ENCODE data around the gene TP53BP2. TPM values are rescaled to one million over a fixed set of nuclear protein-coding genes. Genes with fewer than 3 reads are reported as not detected.

TP53BP2 gene
- total RNA-seq, 1 experiment from 2014 or later, result 38.2 TPM

DNA sequence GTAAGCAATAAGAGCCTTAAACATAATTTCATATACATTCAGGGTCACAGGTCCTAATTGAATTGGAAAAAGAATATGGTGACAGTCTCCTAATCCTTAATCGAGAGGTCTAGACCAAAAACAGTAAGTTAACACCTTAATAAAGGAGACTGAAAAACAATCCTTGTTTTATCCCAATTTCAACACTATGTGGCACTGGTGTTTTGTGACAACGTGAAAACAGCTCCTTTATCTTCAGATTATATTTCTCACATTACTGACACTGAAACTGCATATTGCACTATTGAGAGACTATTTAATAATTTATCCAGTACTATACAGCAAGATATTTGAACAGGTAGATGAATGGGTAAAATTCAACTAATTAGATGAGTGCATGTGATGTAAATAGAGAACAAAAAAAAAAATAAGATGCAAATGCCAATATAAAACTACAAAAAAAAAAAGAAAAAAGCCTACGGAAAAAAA, 34.1 kb downstream of the TP53BP2 start:
- TF ChIP-seq ELF1 (IDR thresholded peaks at IDR 0.05; ENCODE audit: borderline replicate concordance, low read depth) (no peak), POLR2AphosphoS5 (IDR thresholded peaks at IDR 0.05; ENCODE audit: low read depth, low read length) (no peak), RAD21 (IDR thresholded peaks at IDR 0.05; ENCODE audit: low read depth) (peak; percentile 84)
- TF ChIP-seq, protein P1, sequence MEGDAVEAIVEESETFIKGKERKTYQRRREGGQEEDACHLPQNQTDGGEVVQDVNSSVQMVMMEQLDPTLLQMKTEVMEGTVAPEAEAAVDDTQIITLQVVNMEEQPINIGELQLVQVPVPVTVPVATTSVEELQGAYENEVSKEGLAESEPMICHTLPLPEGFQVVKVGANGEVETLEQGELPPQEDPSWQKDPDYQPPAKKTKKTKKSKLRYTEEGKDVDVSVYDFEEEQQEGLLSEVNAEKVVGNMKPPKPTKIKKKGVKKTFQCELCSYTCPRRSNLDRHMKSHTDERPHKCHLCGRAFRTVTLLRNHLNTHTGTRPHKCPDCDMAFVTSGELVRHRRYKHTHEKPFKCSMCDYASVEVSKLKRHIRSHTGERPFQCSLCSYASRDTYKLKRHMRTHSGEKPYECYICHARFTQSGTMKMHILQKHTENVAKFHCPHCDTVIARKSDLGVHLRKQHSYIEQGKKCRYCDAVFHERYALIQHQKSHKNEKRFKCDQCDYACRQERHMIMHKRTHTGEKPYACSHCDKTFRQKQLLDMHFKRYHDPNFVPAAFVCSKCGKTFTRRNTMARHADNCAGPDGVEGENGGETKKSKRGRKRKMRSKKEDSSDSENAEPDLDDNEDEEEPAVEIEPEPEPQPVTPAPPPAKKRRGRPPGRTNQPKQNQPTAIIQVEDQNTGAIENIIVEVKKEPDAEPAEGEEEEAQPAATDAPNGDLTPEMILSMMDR (IDR thresholded peaks at IDR 0.05 in 2 of 3, conservative IDR thresholded peaks at IDR 0.05 in 1 of 3; ENCODE audit: borderline replicate concordance in 1 of 3, insufficient read depth in 1 of 3, low read depth in 2 of 3, low read length in 2 of 3), result peak; percentile 31 to 70 (median 58); a peak in 5 of 6 replicates
- H3K4me3 ChIP-seq (replicated peaks in 1 of 2; ENCODE audit: low read depth in 1 of 2, low read length in 2 of 2), result no peak overlapping the region
- no TSS peak for BruUV-seq (replicated peaks)
- no peaks in the 10 kb centered on the region for H3K9me2 ChIP-seq (ENCODE audit: insufficient read depth)
- H3K27me3 ChIP-seq (ENCODE audit: insufficient read depth, low read length), result no peaks in the 10 kb centered on the region
- peaks cover 0 to 29% of the 10 kb centered on the region in 2 experiments; a peak in 2 of 4 replicates for H3K4me1 ChIP-seq (ENCODE audit: control insufficient read depth in 1 of 2, insufficient read depth in 2 of 2, low read length in 2 of 2)
- no peaks in the 10 kb centered on the region for H3K9me3 ChIP-seq (ENCODE audit: control insufficient read depth in 1 of 2, insufficient read depth in 1 of 2, low read depth in 1 of 2, low read length in 2 of 2)
- peaks cover 20% of the 10 kb centered on the region; the same call in 1 of the 2 replicates for H3K79me2 ChIP-seq (ENCODE audit: insufficient read depth, low read length)
- ChIA-PET RAD21 (ENCODE audit: low non-redundant PET in 1 of 2, low total read pairs in 2 of 2, uncharacterized antibody in 2 of 2, unreplicated experiment in 2 of 2) (interaction anchor here in 1 of 2 experiments (0.7 kb wide), 1 partner anchor 572 kb away, joined by 5 read pairs; no protein-coding TSS in a partner anchor), CTCF (interaction anchor here (0.6 to 1.6 kb wide), 4 partner anchors 116 to 443 kb away, joined by 3 to 9 read pairs (median 4); no protein-coding TSS in a partner anchor), POLR2A (no interaction called here)
- H4K20me1 ChIP-seq (ENCODE audit: insufficient read depth), result peaks cover 10% of the 10 kb centered on the region; the same call in 1 of the 2 replicates
- no peak overlapping the region for H3K27ac ChIP-seq (ENCODE audit: low read depth, low read length)
- peak; percentile 71 for ATAC-seq
- intact Hi-C loops (cut with micrococcal nuclease), result loop anchor here (10.0 kb wide), 1 partner anchor 523 kb away; the partner anchor contains the start of gene NVL
- peak; percentile 15 for DNase-seq (ENCODE audit: low read depth, low spot score)
- no peak overlapping the region for H2AFZ ChIP-seq (ENCODE audit: low read depth, low read length, poor library complexity, severe bottlenecking)
- H3K4me2 ChIP-seq (ENCODE audit: low read length), result no peak overlapping the region
- no peak overlapping the region for H3K9ac ChIP-seq (ENCODE audit: low read length)
- peaks cover 3 to 5% of the 10 kb centered on the region in 2 experiments; a peak in 2 of 4 replicates for H3K36me3 ChIP-seq (ENCODE audit: control insufficient read depth in 1 of 2, insufficient read depth in 2 of 2, low read length in 2 of 2)

DNA sequence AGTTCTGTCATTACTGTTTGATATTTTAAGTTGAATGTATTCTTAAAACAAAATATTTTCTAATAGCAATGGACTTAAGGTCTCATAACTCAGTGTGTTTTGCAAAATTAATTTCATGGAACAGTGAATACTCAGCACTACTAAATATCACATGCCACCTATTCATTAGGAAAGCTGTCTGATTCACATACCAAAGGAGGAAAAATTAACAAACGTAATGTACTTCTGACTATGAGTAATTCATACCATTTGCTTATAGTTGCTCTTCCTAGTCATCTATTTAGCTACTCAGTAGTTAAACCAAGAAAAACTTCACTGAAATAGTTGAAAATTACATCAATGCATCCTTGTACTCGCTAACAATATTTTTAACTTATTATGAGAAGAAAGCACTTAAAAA, 35.2 kb downstream of the TP53BP2 start:
- Histone ChIP-seq H3K9ac (ENCODE audit: low read length) (no peak overlapping the region), H3K4me2 (ENCODE audit: low read length) (peak overlapping the region; percentile 43; the same call in 1 of the 2 replicates), H3K4me1 (ENCODE audit: control insufficient read depth in 1 of 2, insufficient read depth in 2 of 2, low read length in 2 of 2) (peaks cover 0 to 18% of the 10 kb centered on the region in 2 experiments; a peak in 2 of 4 replicates), H2AFZ (ENCODE audit: low read depth, low read length, poor library complexity, severe bottlenecking) (no peak overlapping the region), H3K36me3 (ENCODE audit: control insufficient read depth in 1 of 2, insufficient read depth in 2 of 2, low read length in 2 of 2) (peaks cover 5 to 6% of the 10 kb centered on the region in 2 experiments; a peak in 2 of 4 replicates), H3K27me3 (ENCODE audit: insufficient read depth, low read length) (no peaks in the 10 kb centered on the region), H3K79me2 (ENCODE audit: insufficient read depth, low read length) (peaks cover 15% of the 10 kb centered on the region; the same call in 1 of the 2 replicates), H3K9me3 (ENCODE audit: control insufficient read depth in 1 of 2, insufficient read depth in 1 of 2, low read depth in 1 of 2, low read length in 2 of 2) (no peaks in the 10 kb centered on the region), H4K20me1 (ENCODE audit: insufficient read depth) (peaks cover 6% of the 10 kb centered on the region; the same call in 1 of the 2 replicates), H3K27ac (ENCODE audit: low read depth, low read length) (no peak overlapping the region), H3K4me3 (replicated peaks in 1 of 2; ENCODE audit: low read depth in 1 of 2, low read length in 2 of 2) (no peak overlapping the region), H3K9me2 (ENCODE audit: insufficient read depth) (no peaks in the 10 kb centered on the region)
- ATAC-seq, result no peak
- ChIA-PET RAD21 (ENCODE audit: low non-redundant PET in 1 of 2, low total read pairs in 2 of 2, uncharacterized antibody in 2 of 2, unreplicated experiment in 2 of 2) (no interaction called here), POLR2A (no interaction called here), CTCF (interaction anchor here (1.6 kb wide), 1 partner anchor 240 kb away, joined by 9 read pairs; no protein-coding TSS in a partner anchor)
- TF ChIP-seq, protein P2, sequence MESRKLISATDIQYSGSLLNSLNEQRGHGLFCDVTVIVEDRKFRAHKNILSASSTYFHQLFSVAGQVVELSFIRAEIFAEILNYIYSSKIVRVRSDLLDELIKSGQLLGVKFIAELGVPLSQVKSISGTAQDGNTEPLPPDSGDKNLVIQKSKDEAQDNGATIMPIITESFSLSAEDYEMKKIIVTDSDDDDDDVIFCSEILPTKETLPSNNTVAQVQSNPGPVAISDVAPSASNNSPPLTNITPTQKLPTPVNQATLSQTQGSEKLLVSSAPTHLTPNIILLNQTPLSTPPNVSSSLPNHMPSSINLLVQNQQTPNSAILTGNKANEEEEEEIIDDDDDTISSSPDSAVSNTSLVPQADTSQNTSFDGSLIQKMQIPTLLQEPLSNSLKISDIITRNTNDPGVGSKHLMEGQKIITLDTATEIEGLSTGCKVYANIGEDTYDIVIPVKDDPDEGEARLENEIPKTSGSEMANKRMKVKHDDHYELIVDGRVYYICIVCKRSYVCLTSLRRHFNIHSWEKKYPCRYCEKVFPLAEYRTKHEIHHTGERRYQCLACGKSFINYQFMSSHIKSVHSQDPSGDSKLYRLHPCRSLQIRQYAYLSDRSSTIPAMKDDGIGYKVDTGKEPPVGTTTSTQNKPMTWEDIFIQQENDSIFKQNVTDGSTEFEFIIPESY (IDR thresholded peaks at IDR 0.05; ENCODE audit: extremely low read depth, insufficient replicate concordance, low read length), result no peak
- TF ChIP-seq CEBPB (IDR thresholded peaks at IDR 0.05; ENCODE audit: low read depth) (no peak), SP1 (IDR thresholded peaks at IDR 0.05; ENCODE audit: low read depth) (no peak), EZH2 (IDR thresholded peaks at IDR 0.05) (no peak), EGR1 (IDR thresholded peaks at IDR 0.05; ENCODE audit: low read depth) (no peak)
- DNase-seq (ENCODE audit: low read depth, low spot score), result no peak
- no TSS peak for BruUV-seq (replicated peaks)
- intact Hi-C loops (cut with micrococcal nuclease), result loop anchor here (10.0 kb wide), 1 partner anchor 524 kb away; the partner anchor contains the start of gene NVL

All from HCT116 (cell line).